ENCODE data around the gene ARL10. TPM values are rescaled to one million over a fixed set of nuclear protein-coding genes. Genes with fewer than 3 reads are reported as not detected.

The ARL10 gene
- total and polyA plus RNA-seq, 2 donors from 2014 or later: 2.9 to 6.2 TPM

DNA sequence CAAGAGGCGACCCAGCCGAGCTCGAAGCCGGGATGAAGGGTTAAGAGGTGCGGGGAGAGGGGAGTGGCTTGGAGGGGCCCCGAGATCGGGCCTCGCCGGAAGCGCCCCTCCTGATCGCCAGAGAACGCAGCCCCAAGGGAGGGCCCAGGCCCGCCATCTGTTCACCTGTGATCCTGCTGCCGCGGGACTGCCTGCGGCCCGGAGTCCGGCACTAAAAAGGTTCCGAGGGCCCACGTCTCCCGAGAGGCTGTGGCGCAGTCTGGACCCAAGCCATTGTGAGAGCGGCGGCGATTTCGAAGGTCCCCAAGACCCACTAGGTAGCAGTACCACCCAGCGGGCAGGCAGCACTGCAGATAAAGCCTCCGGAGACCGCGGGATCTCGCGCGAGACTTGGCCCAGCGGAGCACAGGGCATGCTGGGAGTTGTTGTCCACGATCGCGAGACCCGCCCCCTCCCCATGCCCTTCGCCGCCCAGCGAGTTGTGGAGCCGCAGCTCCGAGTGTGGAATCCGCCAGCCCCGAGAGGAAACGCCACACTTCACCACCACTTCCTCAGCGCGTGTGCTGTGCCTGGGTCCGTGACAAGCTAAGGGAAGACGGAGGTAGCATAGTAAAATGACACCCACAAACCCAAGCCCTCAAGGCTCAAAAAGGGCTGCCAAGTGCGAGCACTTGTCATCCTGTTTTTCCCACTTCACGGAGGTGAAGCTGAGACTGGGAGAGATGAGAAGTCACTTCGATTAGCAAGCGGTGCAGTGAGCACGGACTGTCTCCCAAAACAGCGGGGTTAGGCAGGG is 3.7 kb upstream of the ARL10 start, which contains the start of gene KIAA1191:
KIAA1191 (minus strand) TSS at position 328 of the 796 bp plus-strand sequence. CDS start 2,256 bp downstream, outside the sequence.
- H3K4me1 ChIP-seq (ENCODE audit: control insufficient read depth in 2 of 3, insufficient read depth in 2 of 3, low read depth in 1 of 3, low read length in 3 of 3): peaks cover 0 to 15% (median 0%) of the 10 kb centered on the region in 3 donors
- peak; percentile 94 to 98 (median 96) for DNase-seq
- no peaks in the 10 kb centered on the region for H3K9me3 ChIP-seq (ENCODE audit: control insufficient read depth in 2 of 3, insufficient read depth in 1 of 3, low read length in 3 of 3)
- intact Hi-C loops (cut with DNase I): no loop called here
- no peak for TF ChIP-seq CTCF (IDR thresholded peaks at IDR 0.05; ENCODE audit: borderline replicate concordance, extremely low read depth, insufficient read depth)
- H3K27ac ChIP-seq (ENCODE audit: low read depth in 2 of 2, low read length in 2 of 2): peak within 1 kb of the TSS; percentile 33 to 83
- H3K4me3 ChIP-seq (ENCODE audit: low read length in 3 of 3): peak within 1 kb of the TSS; percentile 64 to 89 (median 79)
- peak within 1 kb of the TSS; percentile 71 to 92 (median 75) for H3K9ac ChIP-seq (ENCODE audit: low read length in 3 of 3)
- peaks cover 0 to 4% (median 0%) of the 10 kb centered on the region in 3 donors for H3K36me3 ChIP-seq (ENCODE audit: control insufficient read depth in 2 of 3, insufficient read depth in 3 of 3, low read length in 3 of 3)
- H3K27me3 ChIP-seq (ENCODE audit: control insufficient read depth, insufficient read depth, low read length): no peaks in the 10 kb centered on the region
- no peak for FAIRE-seq

DNA sequence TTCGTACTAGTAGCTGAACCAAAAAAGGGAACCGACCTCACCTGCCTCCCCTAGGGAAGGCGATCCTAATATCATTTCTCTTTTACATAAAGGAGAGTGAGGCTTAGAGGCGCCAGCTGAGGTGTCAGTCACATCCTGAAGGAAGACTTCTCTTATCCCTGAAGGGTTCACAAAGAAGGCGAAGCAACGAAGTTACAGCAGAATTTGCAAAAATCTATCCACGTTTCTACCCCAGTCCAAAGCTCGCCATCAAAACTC is 3.1 kb upstream of the ARL10 start:
- peaks cover 0 to 15% (median 0%) of the 10 kb centered on the region in 3 donors for H3K4me1 ChIP-seq (ENCODE audit: control insufficient read depth in 2 of 3, insufficient read depth in 2 of 3, low read depth in 1 of 3, low read length in 3 of 3)
- peaks cover 0 to 4% (median 0%) of the 10 kb centered on the region in 3 donors for H3K36me3 ChIP-seq (ENCODE audit: control insufficient read depth in 2 of 3, insufficient read depth in 3 of 3, low read length in 3 of 3)
- no peak for DNase-seq
- no peaks in the 10 kb centered on the region for H3K27me3 ChIP-seq (ENCODE audit: control insufficient read depth, insufficient read depth, low read length)
- intact Hi-C loops (cut with DNase I): no loop called here
- no peak overlapping the region for H3K27ac ChIP-seq (ENCODE audit: low read depth in 2 of 2, low read length in 2 of 2)
- H3K4me3 ChIP-seq (ENCODE audit: low read length in 3 of 3): peak overlapping the region; percentile 64 to 89 (median 79)
- H3K9ac ChIP-seq (ENCODE audit: low read length in 3 of 3): peak overlapping the region in 1 of 3 donors; percentile 68
- TF ChIP-seq CTCF (IDR thresholded peaks at IDR 0.05; ENCODE audit: borderline replicate concordance, extremely low read depth, insufficient read depth): no peak
- no peak for FAIRE-seq
- H3K9me3 ChIP-seq (ENCODE audit: control insufficient read depth in 2 of 3, insufficient read depth in 1 of 3, low read length in 3 of 3): no peaks in the 10 kb centered on the region

DNA sequence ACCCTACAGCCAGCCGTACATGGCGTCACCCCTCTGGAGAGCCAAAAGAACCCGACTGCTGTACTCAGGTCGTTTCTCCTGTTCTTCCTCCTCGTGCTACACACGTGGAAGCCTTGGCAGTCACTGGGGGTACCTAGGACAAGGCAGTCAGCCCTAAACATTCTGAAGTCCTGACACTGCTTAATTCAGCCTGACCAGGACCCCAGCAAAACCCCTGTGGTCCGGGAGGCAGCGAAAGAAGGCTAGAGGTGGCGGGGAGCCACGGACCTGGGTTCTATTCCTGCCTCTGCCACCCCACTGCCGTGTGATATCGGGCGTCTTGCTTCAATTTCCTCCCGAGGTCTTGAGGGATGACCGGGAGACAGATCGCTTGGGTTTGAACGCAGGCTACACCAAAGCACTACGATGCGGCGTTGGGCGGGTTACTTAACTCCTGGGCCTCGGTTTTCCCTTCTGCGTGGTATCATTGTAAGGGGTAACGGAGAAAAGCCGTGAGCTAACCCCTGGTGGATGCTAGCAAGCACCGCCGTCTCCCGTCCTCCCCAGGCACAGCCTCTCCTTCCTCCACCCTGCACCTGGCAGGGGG is 429 bp upstream of the ARL10 start:
- Histone ChIP-seq H3K4me3 (ENCODE audit: low read length in 3 of 3) (peak overlapping the region; percentile 50 to 91 (median 69)), H3K36me3 (ENCODE audit: control insufficient read depth in 2 of 3, insufficient read depth in 3 of 3, low read length in 3 of 3) (no peaks in the 10 kb centered on the region), H3K27me3 (ENCODE audit: control insufficient read depth, insufficient read depth, low read length) (no peaks in the 10 kb centered on the region), H3K9ac (ENCODE audit: low read length in 3 of 3) (peak overlapping the region; percentile 22 to 80 (median 68)), H3K9me3 (ENCODE audit: control insufficient read depth in 2 of 3, insufficient read depth in 1 of 3, low read length in 3 of 3) (no peaks in the 10 kb centered on the region), H3K27ac (ENCODE audit: low read depth in 2 of 2, low read length in 2 of 2) (no peak overlapping the region), H3K4me1 (ENCODE audit: control insufficient read depth in 2 of 3, insufficient read depth in 2 of 3, low read depth in 1 of 3, low read length in 3 of 3) (peaks cover 0 to 12% (median 0%) of the 10 kb centered on the region in 3 donors)
- intact Hi-C loops (cut with DNase I): no loop called here
- DNase-seq (peak in 1 of 5 donors; percentile 48), FAIRE-seq (no peak)
- no peak for TF ChIP-seq CTCF (IDR thresholded peaks at IDR 0.05; ENCODE audit: borderline replicate concordance, extremely low read depth, insufficient read depth)

All from kidney (tissue), 14 donors.